NCI-H460 (cell line): ENCODE measurements around the gene CUL2. TPM values are rescaled to one million over a fixed set of nuclear protein-coding genes. Genes with fewer than 3 reads are reported as not detected.
"Not testable (repeated sequence)": the region's sequence is repeated elsewhere in the genome, so short reads cannot be mapped to it uniquely, and the experiment has no call there.

Source experiments
- DNase-seq: peaks from one replicate; pipeline ENCODE4 v3.0.0-alpha.2; 2016; ENCODE audit warnings: low read depth; ENCODE audit errors: extremely low read depth
- total RNA-seq: library from RNA; depleted of rRNA; stranded (reverse); fragments of >200 nt; shearing (Covaris generic); gene quantifications from 2 replicates; pipeline ENCODE4 v1.2.3, GENCODE V29; 2014

The CUL2 gene
- total RNA-seq, 1 experiment from 2014 or later = 23.2 TPM

DNA sequence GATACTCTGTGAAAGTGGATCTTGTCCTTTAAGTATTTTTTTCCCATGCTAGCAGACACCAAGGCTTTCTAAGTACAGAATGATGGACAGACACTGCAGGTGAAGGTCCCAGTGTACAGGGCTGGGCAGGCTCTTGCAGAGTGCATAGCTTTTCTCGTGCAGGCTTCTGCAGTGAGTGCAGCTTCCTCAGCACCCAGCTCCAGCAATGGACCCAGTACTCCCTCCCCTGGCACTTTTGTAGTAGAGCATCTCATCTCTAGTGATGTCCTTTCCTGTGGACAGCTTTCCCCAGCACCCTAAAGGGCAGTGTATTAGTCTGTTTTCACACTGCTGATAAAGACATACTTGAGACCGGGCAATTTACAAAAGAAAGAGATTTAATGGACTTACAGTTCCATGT lies 104.3 kb downstream of the CUL2 start:
- DNase-seq = no peak

DNA sequence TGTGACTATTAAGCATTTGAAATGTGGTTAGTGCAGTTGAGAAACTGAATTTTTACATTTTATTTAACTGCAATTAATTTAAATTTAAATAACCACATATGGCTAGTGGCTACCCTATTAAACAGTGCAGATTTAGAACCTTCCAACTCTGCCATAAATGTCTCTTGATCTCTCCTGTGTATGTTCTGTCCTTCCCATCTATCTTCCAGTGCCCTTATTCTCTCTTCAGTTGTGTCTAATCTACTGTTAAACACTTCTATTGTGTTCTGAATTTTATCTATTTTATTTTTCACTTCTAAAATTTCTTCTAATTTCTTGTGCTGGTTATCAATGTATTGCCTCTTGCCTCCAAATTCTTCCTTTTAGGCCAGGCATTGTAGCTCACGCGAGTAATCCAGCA lies 105.0 kb downstream of the CUL2 start:
- DNase-seq = no peak

DNA sequence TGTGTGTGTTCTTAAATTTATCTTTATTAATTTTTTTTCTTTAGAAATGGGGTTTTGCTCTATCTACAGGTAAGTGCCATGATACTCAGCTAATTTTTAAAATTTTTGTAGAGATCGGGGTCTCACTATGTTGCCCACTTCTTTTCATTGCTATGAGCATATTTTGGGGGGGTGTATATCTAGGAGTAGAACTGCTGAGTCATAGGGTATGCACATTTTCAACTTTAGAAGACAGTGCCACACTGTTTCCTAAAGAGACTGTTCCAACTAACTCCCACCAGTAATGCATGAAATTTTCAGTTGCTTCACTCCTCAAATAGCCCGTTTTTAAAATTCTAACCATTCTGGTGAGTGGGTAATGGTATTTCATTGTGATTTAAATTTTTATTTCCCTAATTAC lies 108.3 kb downstream of the CUL2 start:
- DNase-seq = no peak

DNA sequence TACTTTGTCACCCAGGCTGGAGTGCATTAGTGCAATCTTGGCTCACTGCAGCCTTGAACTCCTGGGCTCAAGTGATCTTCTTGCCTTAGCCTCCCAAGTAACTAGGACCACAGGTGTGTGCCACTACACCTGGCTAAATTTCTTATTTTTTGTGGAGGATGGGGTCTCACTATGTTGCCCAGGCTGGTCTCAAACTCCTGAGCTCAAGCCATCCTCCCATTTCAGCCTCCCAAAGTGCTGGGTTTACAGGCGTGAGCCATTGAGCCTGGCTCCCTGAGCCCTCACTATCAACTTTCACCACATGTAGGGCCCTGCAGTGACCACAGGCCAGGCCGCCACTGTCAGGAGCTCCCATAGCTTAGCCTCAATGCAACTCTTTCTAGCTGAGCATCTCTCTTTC lies 110.2 kb downstream of the CUL2 start:
- no peak for DNase-seq

DNA sequence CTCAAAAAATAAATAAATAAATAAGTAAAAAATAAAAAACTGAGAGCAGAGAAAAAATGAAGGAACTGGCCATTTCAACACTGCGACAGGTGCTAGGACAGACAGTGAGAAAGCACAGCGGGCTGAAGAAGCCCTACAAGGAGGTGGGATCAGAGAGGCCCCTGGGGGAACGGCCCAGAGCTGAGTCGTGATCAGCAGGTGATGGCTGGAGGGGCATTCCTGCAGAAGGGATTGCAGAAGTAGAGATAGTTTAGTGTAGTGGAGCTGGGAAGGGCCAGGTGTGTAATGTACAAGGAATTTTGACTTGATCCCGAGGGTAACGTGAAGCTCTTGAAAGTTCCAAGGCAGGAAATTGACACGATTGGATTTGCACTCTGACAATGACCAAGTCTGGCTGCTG lies 112.1 kb downstream of the CUL2 start:
- DNase-seq = no peak

DNA sequence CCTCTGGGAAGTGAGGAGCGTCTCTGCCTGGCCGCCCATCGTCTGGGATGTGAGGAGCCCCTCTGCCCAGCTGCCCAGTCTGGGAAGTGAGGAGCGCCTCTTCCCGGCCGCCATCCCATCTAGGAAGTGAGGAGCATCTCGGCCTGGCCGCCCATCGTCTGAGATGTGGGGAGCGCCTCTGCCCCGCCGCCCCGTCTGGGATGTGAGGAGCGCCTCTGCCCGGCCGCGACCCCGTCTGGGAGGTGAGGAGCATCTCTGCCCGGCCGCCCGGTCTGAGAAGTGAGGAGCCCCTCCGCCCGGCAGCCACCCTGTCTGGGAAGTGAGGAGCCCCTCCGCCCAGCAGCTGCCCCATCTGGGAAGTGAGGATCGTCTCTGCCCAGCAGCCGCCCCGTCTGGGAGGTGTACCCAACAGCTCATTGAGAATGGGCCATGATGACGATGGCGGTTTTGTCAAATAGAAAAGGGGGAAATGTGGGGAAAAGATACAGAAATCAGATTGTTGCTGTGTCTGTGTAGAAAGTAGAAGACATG lies 113.7 kb downstream of the CUL2 start:
- DNase-seq = not testable (repeated sequence)

DNA sequence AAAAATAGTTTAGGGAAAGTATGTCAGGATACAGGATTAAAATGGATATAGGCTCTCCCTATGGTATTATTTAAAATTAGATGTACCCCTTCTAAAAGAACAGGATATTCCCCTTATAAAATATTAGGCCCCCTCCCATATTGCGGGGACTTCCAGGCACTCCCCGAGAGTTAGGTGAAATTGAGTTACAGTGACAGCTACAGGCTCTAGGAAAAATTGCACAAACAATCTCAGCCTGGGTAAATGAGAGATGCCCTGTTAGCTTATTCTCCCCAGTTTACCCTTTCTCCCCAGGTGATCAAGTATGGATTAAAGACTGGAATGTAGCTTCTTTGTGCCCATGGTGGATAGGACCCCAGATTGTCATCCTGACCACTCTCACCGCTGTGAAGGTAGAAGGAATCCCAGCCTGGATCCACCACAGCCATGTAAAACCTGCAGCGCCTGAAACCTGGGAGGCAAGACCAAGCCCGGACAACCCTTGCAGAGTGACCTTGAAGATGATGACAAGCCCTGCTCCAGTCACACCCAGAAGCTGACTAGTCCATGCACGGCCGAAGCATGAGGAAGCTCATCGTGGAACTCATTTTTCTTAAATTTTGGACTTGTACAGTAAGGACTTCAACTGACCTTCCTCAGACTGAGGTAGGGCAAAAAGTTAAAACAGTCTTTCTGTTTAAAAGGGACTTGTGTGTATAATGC lies 115.6 kb downstream of the CUL2 start:
- not testable (repeated sequence) for DNase-seq

DNA sequence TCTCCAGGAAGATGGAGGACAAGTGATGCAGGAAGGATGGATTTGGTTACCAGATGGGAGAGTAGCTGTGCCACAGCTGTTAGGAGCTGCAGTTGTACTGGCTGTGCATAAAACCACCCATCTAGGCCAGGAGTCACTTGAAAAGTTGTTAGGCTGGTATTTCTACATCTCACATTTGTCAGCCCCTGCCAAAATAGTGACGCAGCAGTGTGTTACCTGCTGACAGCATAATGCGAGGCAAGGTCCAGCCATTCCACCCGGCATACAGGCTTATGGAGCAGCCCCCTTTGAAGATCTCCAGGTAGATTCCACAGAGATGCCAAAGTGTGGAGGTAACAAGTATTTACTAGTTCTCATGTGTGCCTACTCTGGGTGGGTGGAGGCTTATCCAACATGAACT lies 116.4 kb downstream of the CUL2 start:
- not testable (repeated sequence) for DNase-seq

DNA sequence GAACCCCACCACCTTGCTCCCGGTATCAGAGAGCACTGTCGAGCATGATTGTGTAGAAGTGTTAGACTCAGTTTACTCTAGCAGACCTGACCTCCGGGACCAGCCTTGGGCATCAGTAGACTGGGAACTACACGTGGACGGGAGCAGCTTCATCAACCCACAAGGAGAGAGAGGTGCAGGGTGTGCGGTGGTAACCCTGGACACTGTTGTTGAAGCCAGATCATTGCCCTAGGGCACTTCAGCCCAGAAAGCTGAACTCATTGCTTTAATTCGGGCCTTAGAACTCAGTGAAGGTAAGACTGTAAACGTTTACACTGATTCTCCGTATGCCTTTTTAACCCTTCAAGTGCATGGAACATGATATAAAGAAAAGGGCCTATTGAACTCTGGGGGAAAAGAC lies 117.0 kb downstream of the CUL2 start:
- not testable (repeated sequence) for DNase-seq

DNA sequence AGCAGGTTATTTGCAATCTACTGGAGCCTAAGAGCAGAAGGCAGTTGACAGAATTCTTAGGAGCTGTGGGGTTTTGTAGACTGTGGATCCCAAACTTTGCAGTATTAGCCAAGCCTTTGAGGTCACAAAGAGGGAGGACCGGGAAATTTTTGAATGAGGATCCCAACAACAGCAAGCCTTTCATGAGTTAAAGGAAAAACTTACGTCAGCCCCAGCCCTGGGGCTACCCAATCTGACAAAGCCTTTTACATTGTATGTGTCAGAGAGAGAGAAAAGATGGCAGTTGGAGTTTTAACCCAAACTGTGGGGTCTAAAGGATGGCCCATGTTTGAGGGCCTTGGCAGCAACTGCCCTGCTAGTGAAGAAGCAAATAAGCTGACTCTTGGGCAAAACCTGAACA lies 117.5 kb downstream of the CUL2 start:
- DNase-seq = not testable (repeated sequence)

DNA sequence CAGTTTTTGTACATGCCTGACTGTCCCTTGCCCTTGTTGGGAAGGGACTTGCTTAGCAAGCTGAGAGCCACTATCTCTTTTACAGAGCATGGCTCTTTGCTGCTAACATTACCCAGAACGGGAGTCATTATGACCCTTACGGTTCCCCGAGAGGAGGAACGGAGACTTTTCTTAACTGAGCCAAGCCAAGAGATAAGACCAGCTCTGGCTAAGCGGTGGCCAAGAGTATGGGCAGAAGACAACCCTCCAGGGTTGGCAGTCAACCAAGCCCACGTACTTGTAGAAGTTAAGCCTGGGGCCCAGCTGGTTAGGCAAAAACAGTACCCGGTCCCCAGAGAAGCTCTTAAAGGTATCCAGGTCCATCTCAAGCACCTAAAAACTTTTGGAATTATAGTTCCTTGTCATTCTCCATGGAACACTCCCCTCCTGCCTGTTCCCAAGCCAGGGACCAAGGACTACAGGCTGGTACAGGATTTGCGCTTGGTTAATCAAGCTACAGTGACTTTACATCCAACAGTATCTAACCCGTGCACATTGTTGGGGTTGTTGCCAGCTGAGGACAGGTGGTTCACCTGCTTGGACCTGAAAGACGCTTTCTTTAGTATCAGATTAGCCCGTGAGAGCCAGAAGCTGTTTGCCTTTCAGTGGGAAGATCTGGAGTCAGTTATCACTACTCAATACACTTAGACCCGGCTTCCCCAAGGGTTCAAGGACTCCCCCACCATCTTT lies 118.4 kb downstream of the CUL2 start:
- not testable (repeated sequence) for DNase-seq

DNA sequence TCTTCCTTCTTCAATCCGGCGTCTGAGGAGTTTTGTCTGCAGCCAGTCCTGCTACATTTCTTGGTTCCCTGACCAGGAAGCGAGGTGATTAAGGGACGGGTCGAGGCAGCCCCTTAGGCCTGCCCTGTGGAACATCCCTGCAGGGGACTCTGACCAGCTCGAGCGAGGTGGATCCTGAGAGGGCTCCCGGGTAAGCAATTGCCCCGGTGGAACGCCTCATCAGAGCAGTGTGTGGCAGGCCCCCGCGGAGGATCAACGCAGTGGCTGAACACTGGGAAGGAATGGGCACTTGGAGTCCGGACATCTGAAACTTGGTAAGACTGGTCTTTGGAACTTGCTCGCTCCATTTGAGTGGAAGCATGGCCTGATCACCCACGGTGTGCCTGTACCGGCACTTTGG lies 121.0 kb downstream of the CUL2 start:
- no peak for DNase-seq

DNA sequence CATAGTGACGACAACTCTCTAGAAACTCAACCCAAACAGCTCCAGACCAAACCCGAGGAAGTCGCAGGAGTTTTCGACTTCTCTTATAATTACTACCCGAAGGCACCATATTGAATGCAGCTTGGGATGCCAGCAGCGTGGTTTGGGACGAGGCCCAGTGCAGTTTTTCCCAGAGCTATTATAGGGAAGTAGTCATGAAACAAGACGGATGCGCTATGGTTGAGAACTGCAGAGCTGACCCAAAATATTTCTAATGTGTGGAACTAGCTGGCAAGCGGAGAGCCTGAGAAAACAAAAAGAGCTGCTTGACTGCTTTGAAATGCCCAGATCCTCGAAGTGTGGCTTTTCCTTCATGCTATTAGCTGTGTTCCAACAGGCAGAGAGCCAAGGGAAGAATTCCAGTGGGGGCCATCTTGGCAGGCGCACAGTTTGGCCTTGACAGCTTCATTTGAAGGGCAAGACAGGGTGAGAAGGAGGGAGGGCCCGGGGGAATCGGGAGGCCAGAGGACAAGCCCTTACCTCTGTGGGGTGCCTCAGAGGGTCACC lies 122.7 kb downstream of the CUL2 start:
- no peak for DNase-seq

DNA sequence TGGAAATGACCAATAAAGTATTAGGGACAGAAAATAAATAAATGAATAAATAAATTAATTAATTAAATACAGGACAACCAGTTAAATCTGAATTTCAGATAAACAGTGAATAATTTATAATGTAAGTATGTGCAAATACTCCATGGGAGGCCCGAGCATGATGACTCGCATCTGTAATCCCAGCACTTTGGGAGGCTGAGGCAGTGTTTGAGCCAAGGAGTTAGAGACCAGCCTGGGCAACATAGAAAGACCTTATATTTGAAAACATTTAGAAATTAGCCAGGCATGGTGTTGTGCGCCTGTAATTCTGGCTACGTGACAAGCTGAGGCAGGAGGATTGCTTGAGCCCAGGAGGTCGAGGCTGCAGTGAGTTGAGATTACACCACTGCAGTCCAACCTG lies 123.7 kb downstream of the CUL2 start:
- DNase-seq = no peak

DNA sequence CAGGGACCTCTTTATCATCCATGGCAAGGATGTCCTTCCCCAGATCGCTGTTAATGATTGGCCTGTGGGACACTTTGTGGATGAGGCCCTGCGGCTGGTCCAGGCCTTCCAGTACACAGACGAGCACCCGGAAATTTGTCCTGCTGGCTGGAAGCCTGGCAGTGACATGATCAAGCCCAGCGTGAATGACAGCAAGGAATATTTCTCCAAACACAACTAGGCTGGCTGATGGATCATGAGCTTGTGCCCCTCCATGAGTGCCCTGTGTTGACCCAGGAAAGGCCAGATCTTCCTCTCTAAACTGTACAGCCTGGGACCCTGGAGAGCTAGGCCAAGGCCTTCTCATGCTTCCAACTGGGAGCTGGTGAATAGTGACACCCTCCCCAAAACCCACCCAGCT lies 124.1 kb downstream of the CUL2 start:
- no peak for DNase-seq

DNA sequence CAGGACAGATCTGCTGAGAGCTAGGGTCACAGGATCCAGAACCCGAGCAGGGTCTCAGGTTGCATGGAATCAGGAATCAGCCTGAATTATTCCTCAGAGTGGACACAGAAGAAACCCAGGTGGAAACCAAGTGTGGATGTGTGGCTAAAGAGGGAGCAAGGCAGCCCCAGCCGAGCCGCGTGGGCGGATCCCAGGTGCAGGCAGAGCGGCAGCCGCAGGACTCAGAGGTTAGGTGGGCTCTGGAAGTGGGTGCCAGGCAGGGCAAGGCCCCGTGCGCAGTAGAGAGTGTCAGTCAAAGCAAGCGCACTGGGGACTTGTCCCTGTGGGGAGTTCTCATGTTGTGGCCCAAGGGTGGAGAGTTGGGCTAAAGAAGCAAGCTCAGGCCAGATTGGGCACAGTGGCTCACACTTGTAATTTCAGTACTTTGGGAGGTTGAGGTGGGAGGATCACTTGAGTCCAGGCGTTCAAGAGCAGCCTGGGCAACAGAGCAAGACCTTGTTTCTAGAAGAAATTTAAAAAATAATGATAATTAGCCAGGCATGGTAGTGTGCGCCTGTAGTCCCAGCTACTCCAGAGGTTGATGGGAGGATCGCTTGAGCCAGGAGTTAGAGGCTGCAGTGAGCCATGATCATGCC lies 125.9 kb downstream of the CUL2 start:
- no peak for DNase-seq

DNA sequence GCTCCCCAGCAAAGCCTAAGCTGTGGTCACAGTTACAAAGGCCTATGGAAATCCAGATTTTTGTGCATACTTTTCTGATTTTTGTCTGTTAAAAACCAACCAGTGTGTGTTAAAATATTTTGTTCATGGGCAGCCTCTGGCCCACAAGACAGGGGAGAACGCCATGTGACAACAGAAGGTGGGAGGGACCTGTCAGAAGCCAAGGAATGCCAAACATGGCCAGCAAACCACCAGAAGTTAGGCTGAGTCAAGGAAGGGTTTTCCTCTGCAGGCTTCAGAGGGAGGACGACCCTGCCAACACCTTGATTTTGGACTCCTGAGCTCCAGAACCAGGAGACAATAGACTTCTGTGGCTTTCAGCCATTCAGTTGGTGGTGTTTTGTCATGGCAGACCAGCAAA lies 127.3 kb downstream of the CUL2 start:
- no peak for DNase-seq

DNA sequence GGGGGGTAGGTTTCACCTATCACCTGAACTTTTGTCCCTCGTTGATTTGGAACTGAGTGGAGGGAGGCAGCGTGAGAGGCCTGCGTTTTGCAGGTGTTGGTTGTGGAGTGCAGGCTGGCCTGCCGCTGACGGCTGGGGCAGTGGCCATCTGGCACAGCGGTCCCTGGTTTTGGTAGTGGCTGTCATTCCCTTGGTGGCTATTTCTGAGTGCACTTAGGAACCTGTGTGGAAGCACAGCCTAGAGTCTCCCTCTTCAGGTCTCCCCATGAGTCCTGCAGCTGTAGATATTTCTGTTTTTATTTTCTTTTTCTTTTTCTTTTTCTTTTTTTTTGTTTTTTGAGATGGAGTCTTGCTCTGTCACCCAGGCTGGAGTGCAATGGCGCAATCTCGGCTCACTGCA lies 129.2 kb downstream of the CUL2 start:
- no peak for DNase-seq

DNA sequence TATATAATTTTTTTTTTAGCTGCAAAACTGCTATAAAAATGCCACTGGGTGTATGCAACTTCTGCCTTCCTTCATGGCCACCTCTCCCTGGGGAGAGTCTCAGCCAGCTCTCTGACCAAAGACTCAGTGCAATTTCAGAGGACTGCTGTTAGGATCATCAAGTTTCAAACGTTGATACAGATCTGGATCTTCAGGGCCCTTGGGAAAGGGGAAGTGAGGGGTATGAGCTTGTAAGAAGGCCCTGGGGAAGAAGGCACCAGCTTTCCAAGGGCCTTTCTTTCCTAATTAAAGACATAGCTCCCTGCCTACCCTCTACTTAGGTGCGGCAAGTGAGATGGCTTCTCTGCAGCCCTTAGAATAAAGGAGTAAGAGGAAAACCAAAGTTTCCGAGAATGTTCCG lies 130.4 kb downstream of the CUL2 start:
- DNase-seq = no peak

DNA sequence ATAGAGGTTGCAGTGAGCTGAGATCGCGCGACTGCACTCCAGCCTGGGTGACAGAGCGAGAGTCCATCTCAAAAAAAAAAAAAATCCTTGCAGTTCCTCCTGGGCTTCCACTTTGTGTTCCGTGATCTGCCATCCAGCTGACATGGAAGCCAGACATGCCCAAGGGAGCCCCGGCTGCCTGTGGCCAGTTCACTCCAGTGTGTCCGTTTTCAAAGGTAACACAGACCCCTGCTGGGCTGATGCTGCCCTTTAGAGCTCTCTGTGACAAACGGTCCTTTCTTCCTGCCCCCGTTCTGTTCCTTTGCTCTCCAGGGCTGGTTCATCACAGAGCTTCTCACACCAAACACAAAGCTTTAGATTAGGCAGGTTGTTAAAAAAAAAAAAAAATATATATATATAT lies 130.8 kb downstream of the CUL2 start:
- DNase-seq = no peak
